ENCODE data around the gene PATL2. TPM values are rescaled to one million over a fixed set of nuclear protein-coding genes. Genes with fewer than 3 reads are reported as not detected.

PATL2 gene
- total and polyA plus RNA-seq, 4 experiments from 2014 or later, result 5.7 to 62.8 (median 34.8) TPM

DNA sequence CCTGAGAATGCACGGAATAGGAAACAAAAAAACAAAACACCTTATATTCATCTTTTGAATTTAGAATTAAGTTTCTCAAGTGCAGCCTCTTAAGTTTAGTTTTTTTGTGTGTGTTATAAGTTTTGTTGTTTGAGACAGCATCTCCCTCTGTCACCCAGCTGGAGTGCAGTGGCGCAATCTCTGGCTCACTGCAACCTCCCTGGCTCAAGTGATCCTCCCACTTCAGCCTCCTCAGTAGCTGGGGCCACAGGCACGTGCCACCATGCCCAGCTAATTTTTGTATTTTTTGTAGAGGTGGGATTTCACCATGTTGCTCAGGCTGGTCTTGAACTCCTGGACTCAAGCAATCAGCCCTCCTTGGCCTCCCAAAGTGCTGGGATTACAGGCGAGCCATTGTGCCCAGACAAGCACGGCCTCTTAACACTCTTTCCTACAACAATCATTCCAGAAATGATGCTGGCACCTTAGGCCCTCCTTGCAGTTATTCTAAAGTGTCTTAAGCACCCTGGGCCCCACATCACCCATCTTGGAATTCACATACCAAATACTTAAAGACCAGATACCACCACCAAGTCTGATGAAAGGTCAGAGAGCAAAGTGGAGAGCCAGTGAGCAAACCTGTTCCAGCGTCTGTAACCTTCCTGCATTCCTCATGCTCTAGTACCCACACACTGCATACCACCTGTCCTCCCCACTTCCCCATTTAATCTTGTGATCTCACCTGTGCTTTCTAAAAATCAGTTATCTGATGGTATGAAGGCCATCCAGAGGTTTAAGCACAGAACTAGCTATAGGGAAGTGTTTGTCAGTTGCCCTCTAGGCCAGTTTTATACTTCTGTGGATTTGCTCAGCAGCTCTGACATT lies 40.8 kb downstream of the PATL2 start:
- H3K27ac Mint-ChIP-seq, result peak overlapping the region; percentile 89 to 96 (median 96)
- peak overlapping the region; percentile 40 for H3K27ac ChIP-seq (ENCODE audit: low read depth, low read length)
- H3K4me1 ChIP-seq (ENCODE audit: insufficient read depth, low read length), result peaks cover 98% of the 10 kb centered on the region
- H3K4me3 ChIP-seq (ENCODE audit: low read length in 2 of 2), result no peak overlapping the region
- no peaks in the 10 kb centered on the region for H3K27me3 ChIP-seq (ENCODE audit: insufficient read depth, low read length)
- peaks cover 66 to 95% (median 87%) of the 10 kb centered on the region in 4 donors for H3K4me1 Mint-ChIP-seq
- H3K9me3 Mint-ChIP-seq, result peaks cover 0 to 3% (median 0%) of the 10 kb centered on the region in 8 donors
- intact Hi-C loops (cut with micrococcal nuclease), result no loop called here
- H3K27me3 Mint-ChIP-seq, result no peaks in the 10 kb centered on the region
- ChIA-PET CTCF (ENCODE audit: partially characterized antibody) (interaction anchor here (0.9 to 2.7 kb wide), 9 partner anchors 7 to 67 kb away, joined by 3 to 18 read pairs (median 7); partner anchors contain the start of genes B2M and PATL2), POLR2A (ENCODE audit: partially characterized antibody) (interaction anchor here (1.0 to 51.9 kb wide), 4 partner anchors 7 to 52 kb away, joined by 3 to 5737 read pairs (median 503); partner anchors contain the start of genes B2M, PATL2, SPG11 and TRIM69)
- no peak for DNase-seq
- H3K36me3 ChIP-seq (ENCODE audit: insufficient read depth, low read length), result no peaks in the 10 kb centered on the region
- H3K9me3 ChIP-seq (ENCODE audit: control insufficient read depth in 1 of 2, low read length in 2 of 2), result no peaks in the 10 kb centered on the region
- peaks cover 4 to 10% of the 10 kb centered on the region in 2 donors for H3K36me3 Mint-ChIP-seq
- peak overlapping the region in 7 of 8 donors; percentile 15 to 80 (median 71) for H3K4me3 Mint-ChIP-seq

DNA sequence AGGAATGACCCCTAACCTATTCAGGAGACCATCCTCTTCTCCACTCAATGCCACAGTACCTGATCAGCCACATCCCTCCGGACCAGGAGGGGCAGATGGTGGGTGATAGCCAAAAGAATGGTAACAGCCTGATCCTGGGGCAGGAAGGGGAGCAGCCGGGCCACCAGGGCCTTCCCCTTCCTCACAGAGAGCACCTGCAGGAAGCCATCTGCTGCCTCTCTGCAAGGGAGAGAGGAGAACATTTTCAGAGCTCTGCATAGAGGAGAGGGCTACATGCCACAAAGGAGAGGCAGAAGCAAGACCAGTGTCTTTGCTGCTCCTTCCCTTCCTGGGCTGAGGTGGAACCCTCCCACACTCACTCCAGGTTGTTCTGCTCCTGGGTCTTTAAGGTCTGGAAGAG lies 42.2 kb downstream of the PATL2 start:
- peak overlapping the region; percentile 75 to 96 (median 90) for H3K27ac Mint-ChIP-seq
- ChIA-PET CTCF (ENCODE audit: partially characterized antibody) (interaction anchor here (1.0 to 2.7 kb wide), 7 partner anchors 9 to 69 kb away, joined by 3 to 18 read pairs (median 10); partner anchors contain the start of genes B2M and PATL2), POLR2A (ENCODE audit: partially characterized antibody) (interaction anchor here (0.7 to 51.9 kb wide), 3 partner anchors 14 to 54 kb away, joined by 3 to 5737 read pairs (median 1003); partner anchors contain the start of genes B2M, PATL2 and TRIM69)
- no peaks in the 10 kb centered on the region for H3K27me3 Mint-ChIP-seq
- Histone ChIP-seq H3K4me3 (ENCODE audit: low read length in 2 of 2) (no peak overlapping the region), H3K27me3 (ENCODE audit: insufficient read depth, low read length) (no peaks in the 10 kb centered on the region), H3K36me3 (ENCODE audit: insufficient read depth, low read length) (no peaks in the 10 kb centered on the region), H3K9me3 (ENCODE audit: control insufficient read depth in 1 of 2, low read length in 2 of 2) (no peaks in the 10 kb centered on the region), H3K27ac (ENCODE audit: low read depth, low read length) (peak overlapping the region; percentile 45), H3K4me1 (ENCODE audit: insufficient read depth, low read length) (peaks cover 98% of the 10 kb centered on the region)
- H3K4me1 Mint-ChIP-seq, result peaks cover 66 to 94% (median 86%) of the 10 kb centered on the region in 4 donors
- peak overlapping the region in 5 of 8 donors; percentile 25 to 73 (median 60) for H3K4me3 Mint-ChIP-seq
- peaks cover 4 to 6% of the 10 kb centered on the region in 2 donors for H3K36me3 Mint-ChIP-seq
- DNase-seq, result peak in 1 of 5 donors; percentile 29
- intact Hi-C loops (cut with micrococcal nuclease), result no loop called here
- H3K9me3 Mint-ChIP-seq, result peaks cover 0 to 1% (median 0%) of the 10 kb centered on the region in 8 donors

- Histone ChIP-seq H3K27me3 (ENCODE audit: insufficient read depth, low read length) (no peaks in the 10 kb centered on the region), H3K9me3 (ENCODE audit: control insufficient read depth in 1 of 2, low read length in 2 of 2) (no peaks in the 10 kb centered on the region), H3K36me3 (ENCODE audit: insufficient read depth, low read length) (no peaks in the 10 kb centered on the region), H3K4me1 (ENCODE audit: insufficient read depth, low read length) (peaks cover 88% of the 10 kb centered on the region), H3K27ac (ENCODE audit: low read depth, low read length) (peak overlapping the region; percentile 96), H3K4me3 (ENCODE audit: low read length in 2 of 2) (peak overlapping the region; percentile 29 to 55)
- peaks cover 60 to 89% (median 75%) of the 10 kb centered on the region in 4 donors for H3K4me1 Mint-ChIP-seq
- H3K4me3 Mint-ChIP-seq, result peak overlapping the region; percentile 67 to 88 (median 80)
- intact Hi-C loops (cut with micrococcal nuclease), result no loop called here
- no peaks in the 10 kb centered on the region for H3K27me3 Mint-ChIP-seq
- peak overlapping the region; percentile 92 to 99 (median 96) for H3K27ac Mint-ChIP-seq
- no peak for DNase-seq
- POLR2A ChIA-PET (ENCODE audit: partially characterized antibody), result interaction anchor here (5.4 to 51.9 kb wide), 3 partner anchors 16 to 56 kb away, joined by 76 to 5737 read pairs (median 1003); partner anchors contain the start of genes B2M, PATL2 and TRIM69
- peaks cover under 1 to 12% of the 10 kb centered on the region in 2 donors for H3K36me3 Mint-ChIP-seq
- CTCF ChIA-PET (ENCODE audit: partially characterized antibody), result interaction anchor here (1.0 to 12.5 kb wide), 7 partner anchors 8 to 75 kb away, joined by 3 to 821 read pairs (median 41); partner anchors contain the start of genes B2M, PATL2 and TRIM69
- H3K9me3 Mint-ChIP-seq, result no peaks in the 10 kb centered on the region
These were observed 44.1 kb downstream of the PATL2 start for GRCh38 chr15:44667039-44667360.

- intact Hi-C loops (cut with micrococcal nuclease), result loop anchor here (1.0 kb wide), 1 partner anchor 11 kb away; no protein-coding TSS in a partner anchor
- Mint-ChIP-seq H3K36me3 (peaks cover 0 to 11% of the 10 kb centered on the region in 2 donors), H3K27me3 (no peaks in the 10 kb centered on the region), H3K27ac (peak overlapping the region; percentile 92 to 99 (median 96)), H3K9me3 (no peaks in the 10 kb centered on the region), H3K4me3 (peak overlapping the region; percentile 67 to 88 (median 80)), H3K4me1 (peaks cover 60 to 89% (median 73%) of the 10 kb centered on the region in 4 donors)
- no peaks in the 10 kb centered on the region for H3K36me3 ChIP-seq (ENCODE audit: insufficient read depth, low read length)
- H3K9me3 ChIP-seq (ENCODE audit: control insufficient read depth in 1 of 2, low read length in 2 of 2), result no peaks in the 10 kb centered on the region
- H3K4me3 ChIP-seq (ENCODE audit: low read length in 2 of 2), result peak overlapping the region; percentile 29 to 55
- H3K4me1 ChIP-seq (ENCODE audit: insufficient read depth, low read length), result peaks cover 88% of the 10 kb centered on the region
- no peaks in the 10 kb centered on the region for H3K27me3 ChIP-seq (ENCODE audit: insufficient read depth, low read length)
- DNase-seq, result peak in 4 of 5 donors; percentile 32 to 49 (median 44)
- CTCF ChIA-PET (ENCODE audit: partially characterized antibody), result interaction anchor here (1.0 to 12.5 kb wide), 8 partner anchors 9 to 74 kb away, joined by 3 to 821 read pairs (median 24); partner anchors contain the start of genes B2M, PATL2 and TRIM69
- POLR2A ChIA-PET (ENCODE audit: partially characterized antibody), result interaction anchor here (5.4 to 51.9 kb wide), 3 partner anchors 16 to 56 kb away, joined by 76 to 5737 read pairs (median 1003); partner anchors contain the start of genes B2M, PATL2 and TRIM69
- H3K27ac ChIP-seq (ENCODE audit: low read depth, low read length), result peak overlapping the region; percentile 96
These were observed 44.7 kb downstream of the PATL2 start for GRCh38 chr15:44666210-44667038.

- no peaks in the 10 kb centered on the region for H3K9me3 Mint-ChIP-seq
- POLR2A ChIA-PET (ENCODE audit: partially characterized antibody), result interaction anchor here (0.6 to 51.9 kb wide), 29 partner anchors 7 to 535 kb away, joined by 3 to 5737 read pairs (median 4); partner anchors contain the start of genes B2M, EIF3J, PATL2 and TRIM69
- Histone ChIP-seq H3K27me3 (ENCODE audit: insufficient read depth, low read length) (no peaks in the 10 kb centered on the region), H3K4me3 (ENCODE audit: low read length in 2 of 2) (peak within 1 kb of the TSS; percentile 49 to 81), H3K27ac (ENCODE audit: low read depth, low read length) (peak within 1 kb of the TSS; percentile 96), H3K4me1 (ENCODE audit: insufficient read depth, low read length) (peaks cover 69% of the 10 kb centered on the region), H3K36me3 (ENCODE audit: insufficient read depth, low read length) (peaks cover 3% of the 10 kb centered on the region), H3K9me3 (ENCODE audit: control insufficient read depth in 1 of 2, low read length in 2 of 2) (no peaks in the 10 kb centered on the region)
- DNase-seq, result peak; percentile 93 to 97 (median 94)
- intact Hi-C loops (cut with micrococcal nuclease), result loop anchor here (1.0 to 5.0 kb wide), 8 partner anchors 13 to 126 kb away; partner anchors contain the start of genes B2M, EIF3J and PATL2
- peaks cover 12 to 23% of the 10 kb centered on the region in 2 donors for H3K36me3 Mint-ChIP-seq
- peaks cover 47 to 75% (median 58%) of the 10 kb centered on the region in 4 donors for H3K4me1 Mint-ChIP-seq
- H3K27me3 Mint-ChIP-seq, result no peaks in the 10 kb centered on the region
- H3K27ac Mint-ChIP-seq, result peak within 1 kb of the TSS; percentile 93 to 100 (median 97)
- CTCF ChIA-PET (ENCODE audit: partially characterized antibody), result interaction anchor here (0.6 to 12.5 kb wide), 26 partner anchors 10 to 129 kb away, joined by 3 to 821 read pairs (median 6); partner anchors contain the start of genes B2M, PATL2 and TRIM69
- peak within 1 kb of the TSS; percentile 94 to 99 (median 98) for H3K4me3 Mint-ChIP-seq
These were observed 47.5 kb downstream of the PATL2 start, which contains the start of gene SPG11 for GRCh38 chr15:44663410-44664308. SPG11 (minus strand) TSS chr15:44663662; CDS start chr15:44663647, 15 bp downstream.
